OCI-LY3 (cell line): ENCODE results near the gene SETD7.

Experiments used
- H2AFZ ChIP-seq: fragments of 200-600, 300-600 bp; shearing (Covaris generic); 2 replicates; pipeline ENCODE4 v1.6.0; 2014; ENCODE audit warnings: antibody characterized with exemption, low read depth, low read length
- H3K27ac ChIP-seq: fragments of 200-600, 300-600 bp; sonication (generic); 2 replicates; pipeline ENCODE4 v1.5.1; 2014; ENCODE audit warnings: mild to moderate bottlenecking, low read length, moderate library complexity, mixed read lengths
- H3K27me3 ChIP-seq: fragments of 200-600, 300-600 bp; sonication (generic); 2 replicates; pipeline ENCODE4 v1.6.1; 2014; ENCODE audit warnings: low read depth, low read length, mixed read lengths
- H3K36me3 ChIP-seq: fragments of 200-600, 300-600 bp; sonication (generic); replicated peaks from 2 replicates; pipeline ENCODE3; 2014; ENCODE audit warnings: low read depth, low read length, mixed read lengths
- H3K4me1 ChIP-seq: fragments of 300-600, 200-600 bp; sonication (generic); 2 replicates; pipeline ENCODE4 v1.6.1; 2014; ENCODE audit warnings: low read length, mixed read lengths
- H3K4me2 ChIP-seq: fragments of 200-600, 300-600 bp; sonication (generic); 2 replicates; pipeline ENCODE4 v1.6.1; 2014; ENCODE audit warnings: low read length, mixed read lengths
- H3K4me3 ChIP-seq: fragments of 300-600, 200-600 bp; sonication (generic); 2 replicates; pipeline ENCODE4 v1.5.1; 2014; ENCODE audit warnings: antibody characterized with exemption, mild to moderate bottlenecking, low read length, moderate library complexity
- H3K79me2 ChIP-seq: fragments of 300-600, 200-600 bp; shearing (Covaris generic); 2 replicates; pipeline ENCODE4 v1.6.1; 2014; ENCODE audit warnings: mild to moderate bottlenecking, low read length, mixed read lengths
- H3K9ac ChIP-seq: fragments of 300-600, 200-600 bp; shearing (Covaris generic); 2 replicates; pipeline ENCODE4 v1.6.0; 2014; ENCODE audit warnings: mild to moderate bottlenecking, low read length, moderate library complexity
- H3K9me3 ChIP-seq: fragments of 200-600, 300-600 bp; shearing (Covaris generic); 2 replicates; pipeline ENCODE4 v1.6.1; 2014; ENCODE audit warnings: low read length, mixed read lengths; ENCODE audit not compliant: insufficient read depth
- H4K20me1 ChIP-seq: fragments of 200-600, 300-600 bp; sonication (generic); 2 replicates; pipeline ENCODE4 v1.6.1; 2016; ENCODE audit warnings: low read length, mixed read lengths; ENCODE audit not compliant: insufficient read depth
- CTCF ChIP-seq: fragments of 200-600, 300-600 bp; sonication (generic); IDR thresholded peaks from 2 replicates; pipeline ENCODE4 v1.5.1; 2014; ENCODE audit warnings: antibody characterized with exemption, low read length, low read depth
- EZH2phosphoT487 ChIP-seq: fragments of 200-600 bp; shearing (Covaris generic); IDR thresholded peaks from 2 replicates; pipeline ENCODE4 v1.6.1; 2018; ENCODE audit warnings: antibody characterized with exemption, mixed run types, low read depth

Gene SETD7

GRCh38 chr4:139547979-139548378, 8.0 kb downstream of the SETD7 start:
- Histone ChIP-seq H4K20me1 (peaks cover 65% of the 10 kb centered on the region), H3K4me1 (peaks cover 6% of the 10 kb centered on the region; the same call in 1 of the 2 replicates), H3K9ac (no peak overlapping the region), H2AFZ (no peak overlapping the region), H3K4me2 (no peak overlapping the region), H3K4me3 (no peak overlapping the region), H3K79me2 (peaks cover 79% of the 10 kb centered on the region), H3K27ac (no peak overlapping the region), H3K27me3 (no peaks in the 10 kb centered on the region), H3K36me3 (peaks cover 24% of the 10 kb centered on the region), H3K9me3 (no peaks in the 10 kb centered on the region)
- TF ChIP-seq EZH2phosphoT487 = no peak
- TF ChIP-seq CTCF = no peak

- H3K4me2 ChIP-seq = no peak overlapping the region
- H3K4me3 ChIP-seq = no peak overlapping the region
- no peak overlapping the region for H3K27ac ChIP-seq
- peaks cover 36% of the 10 kb centered on the region for H3K36me3 ChIP-seq
- no peaks in the 10 kb centered on the region for H3K9me3 ChIP-seq
- peaks cover 21% of the 10 kb centered on the region for H4K20me1 ChIP-seq
- no peak overlapping the region for H2AFZ ChIP-seq
- no peaks in the 10 kb centered on the region for H3K4me1 ChIP-seq
- H3K27me3 ChIP-seq = no peaks in the 10 kb centered on the region
- no peak for TF ChIP-seq CTCF
- TF ChIP-seq EZH2phosphoT487 = no peak
- no peak overlapping the region for H3K9ac ChIP-seq
- peaks cover 31% of the 10 kb centered on the region for H3K79me2 ChIP-seq
Measured at GRCh38 chr4:139540632-139541031, 15.4 kb downstream of the SETD7 start.

- Histone ChIP-seq H2AFZ (no peak overlapping the region), H3K9me3 (no peaks in the 10 kb centered on the region), H3K27me3 (no peaks in the 10 kb centered on the region), H3K36me3 (peaks cover 35% of the 10 kb centered on the region), H3K4me1 (no peaks in the 10 kb centered on the region), H3K27ac (no peak overlapping the region), H3K4me2 (no peak overlapping the region), H3K4me3 (no peak overlapping the region), H3K9ac (no peak overlapping the region), H4K20me1 (peaks cover 21% of the 10 kb centered on the region), H3K79me2 (peaks cover 34% of the 10 kb centered on the region)
- no peak for TF ChIP-seq EZH2phosphoT487
- TF ChIP-seq CTCF = no peak
Measured at GRCh38 chr4:139540161-139540560, 15.9 kb downstream of the SETD7 start.

- H3K4me3 ChIP-seq = no peak overlapping the region
- no peaks in the 10 kb centered on the region for H3K9me3 ChIP-seq
- H3K79me2 ChIP-seq = peaks cover 31% of the 10 kb centered on the region
- H3K9ac ChIP-seq = no peak overlapping the region
- H4K20me1 ChIP-seq = peaks cover 25% of the 10 kb centered on the region
- TF ChIP-seq CTCF (no peak), EZH2phosphoT487 (no peak)
- no peaks in the 10 kb centered on the region for H3K27me3 ChIP-seq
- no peaks in the 10 kb centered on the region for H3K4me1 ChIP-seq
- H3K36me3 ChIP-seq = peaks cover 32% of the 10 kb centered on the region
- no peak overlapping the region for H2AFZ ChIP-seq
- H3K27ac ChIP-seq = no peak overlapping the region
- no peak overlapping the region for H3K4me2 ChIP-seq
Measured at GRCh38 chr4:139537292-139537691, 18.7 kb downstream of the SETD7 start.
